H9 (cell line): ENCODE measurements around the gene NACC1. TPM values are rescaled to one million over a fixed set of nuclear protein-coding genes. Genes with fewer than 3 reads are reported as not detected.
A peak's percentile ranks its signal among the peaks of the same experiment; 100 is the strongest.

ENCODE experiments used
- DNase-seq: peaks from one replicate; pipeline ENCODE4 v3.0.0-alpha.2; 2017
- H2AFZ ChIP-seq: one replicate; pipeline ENCODE4 v1.6.1; 2013; ENCODE audit warnings: mild to moderate bottlenecking, low read length, control low read depth, moderate library complexity
- H2AK5ac ChIP-seq: 2 replicates; pipeline ENCODE4 v1.6.1; 2013; ENCODE audit warnings: low read length, control low read depth, mixed read lengths; ENCODE audit not compliant: insufficient read length
- H2BK120ac ChIP-seq: one replicate; pipeline ENCODE4 v1.6.1; 2013; ENCODE audit warnings: low read depth, mild to moderate bottlenecking, low read length, control low read depth, inconsistent platforms; ENCODE audit not compliant: poor library complexity, severe bottlenecking
- H2BK12ac ChIP-seq: 2 replicates; pipeline ENCODE4 v1.6.1; 2013; ENCODE audit warnings: low read length, control low read depth, mixed read lengths, low read depth; ENCODE audit not compliant: insufficient read length
- H2BK15ac ChIP-seq: 2 replicates; pipeline ENCODE4 v1.6.1; 2013; ENCODE audit warnings: low read depth, low read length, control low read depth
- H2BK20ac ChIP-seq: one replicate; pipeline ENCODE4 v1.6.1; 2013; ENCODE audit warnings: low read depth, mild to moderate bottlenecking, low read length, control low read depth, inconsistent platforms; ENCODE audit not compliant: poor library complexity, severe bottlenecking
- H2BK5ac ChIP-seq: 2 replicates; pipeline ENCODE4 v1.6.1; 2013; ENCODE audit warnings: low read length, control low read depth, mixed read lengths; ENCODE audit not compliant: insufficient read length
- H3K14ac ChIP-seq: 2 replicates; pipeline ENCODE4 v1.6.1; 2013; ENCODE audit warnings: low read length, control low read depth; ENCODE audit not compliant: insufficient read depth
- H3K18ac ChIP-seq: 2 replicates; pipeline ENCODE4 v1.6.1; 2013; ENCODE audit warnings: low read depth, mild to moderate bottlenecking, mixed read lengths, low read length, control low read depth; ENCODE audit not compliant: insufficient read length
- H3K23ac ChIP-seq: 2 replicates; pipeline ENCODE4 v1.6.1; 2013; ENCODE audit warnings: low read length, control low read depth, mixed read lengths, low read depth; ENCODE audit not compliant: insufficient read length
- H3K23me2 ChIP-seq: 2 replicates; pipeline ENCODE4 v1.6.1; 2013; ENCODE audit warnings: low read depth, mild to moderate bottlenecking, mixed read lengths, low read length, control low read depth; ENCODE audit not compliant: insufficient read length, poor library complexity, severe bottlenecking
- H3K27ac ChIP-seq: 2 replicates; pipeline ENCODE4 v1.5.1; 2013; ENCODE audit warnings: low read length, control low read depth, mixed read lengths, low read depth; ENCODE audit not compliant: insufficient read length
- H3K27me3 ChIP-seq: 2 replicates; pipeline ENCODE4 v1.6.1; 2013; ENCODE audit warnings: low read length, control low read depth, inconsistent platforms; ENCODE audit not compliant: insufficient read depth
- H3K4ac ChIP-seq: 2 replicates; pipeline ENCODE4 v1.6.1; 2013; ENCODE audit warnings: low read depth, mild to moderate bottlenecking, control low read depth, inconsistent platforms, low read length, moderate library complexity
- H3K4me1 ChIP-seq: 2 replicates; pipeline ENCODE4 v1.6.1; 2013; ENCODE audit warnings: low read length, control low read depth, inconsistent platforms; ENCODE audit not compliant: insufficient read depth
- H3K4me2 ChIP-seq: 2 replicates; pipeline ENCODE4 v1.6.1; 2013; ENCODE audit warnings: low read length, control low read depth, mixed read lengths; ENCODE audit not compliant: insufficient read length, insufficient read depth
- H3K56ac ChIP-seq: 2 replicates; pipeline ENCODE4 v1.6.1; 2013; ENCODE audit warnings: low read depth, mild to moderate bottlenecking, mixed read lengths, low read length, control low read depth; ENCODE audit not compliant: insufficient read length
- H3K79me1 ChIP-seq: 2 replicates; pipeline ENCODE4 v1.6.1; 2013; ENCODE audit warnings: low read depth, mild to moderate bottlenecking, moderate library complexity, low read length, control low read depth, inconsistent platforms; ENCODE audit not compliant: insufficient read depth, poor library complexity, severe bottlenecking
- H3K79me2 ChIP-seq: 2 replicates; pipeline ENCODE4 v1.6.1; 2013; ENCODE audit warnings: low read length, control low read depth, inconsistent platforms; ENCODE audit not compliant: insufficient read depth
- H3K9ac ChIP-seq: 2 replicates; pipeline ENCODE4 v1.6.1; 2013; ENCODE audit warnings: low read length, control low read depth, mixed read lengths; ENCODE audit not compliant: insufficient read length; ENCODE audit errors: extremely low read depth
- H3K9me3 ChIP-seq: one replicate; pipeline ENCODE4 v1.6.1; 2013; ENCODE audit warnings: low read depth, low read length, inconsistent platforms; ENCODE audit not compliant: control insufficient read depth
- H3T11ph ChIP-seq: one replicate; pipeline ENCODE4 v1.6.1; 2013; ENCODE audit warnings: mild to moderate bottlenecking, low read length, control low read depth, inconsistent platforms
- H4K20me1 ChIP-seq: one replicate; pipeline ENCODE4 v1.6.1; 2013; ENCODE audit not compliant: control insufficient read depth, insufficient read length, insufficient read depth
- H4K5ac ChIP-seq: 2 replicates; pipeline ENCODE4 v1.6.1; 2013; ENCODE audit warnings: low read depth, mild to moderate bottlenecking, mixed read lengths, low read length, control low read depth; ENCODE audit not compliant: insufficient read length
- H4K8ac ChIP-seq: replicated peaks from 2 replicates; pipeline ENCODE4 v1.6.1; 2013; ENCODE audit warnings: low read length, control low read depth, mixed read lengths, low read depth; ENCODE audit not compliant: insufficient read length
- H4K91ac ChIP-seq: 2 replicates; pipeline ENCODE4 v1.6.1; 2013; ENCODE audit warnings: low read depth, mild to moderate bottlenecking, moderate library complexity, mixed read lengths, low read length, control low read depth; ENCODE audit not compliant: insufficient read length
- H3K27ac Mint-ChIP-seq, 3 experiments: 2 replicates in 2 of 3; 3 replicates in 1 of 3; pipeline ENCODE4 v1.8.0; 2020 to 2021; ENCODE audit warnings: mixed read lengths in 3 of 3, mild to moderate bottlenecking in 1 of 3, moderate library complexity in 1 of 3
- H3K27me3 Mint-ChIP-seq: 2 replicates; pipeline ENCODE4 v1.8.0; 2021; ENCODE audit warnings: low read depth, mild to moderate bottlenecking, moderate library complexity, mixed read lengths
- H3K36me3 Mint-ChIP-seq, 3 experiments: 2 replicates in 2 of 3; 3 replicates in 1 of 3; pipeline ENCODE4 v1.8.0; 2020 to 2021; ENCODE audit warnings: low read depth in 3 of 3, mixed read lengths in 3 of 3; ENCODE audit not compliant: insufficient read depth in 1 of 3
- H3K4me1 Mint-ChIP-seq, 2 experiments: 2 replicates each; pipeline ENCODE4 v1.8.0; 2020; ENCODE audit warnings: mixed read lengths in 2 of 2
- H3K4me3 Mint-ChIP-seq, 2 experiments: 2 replicates in 1 of 2; 3 replicates in 1 of 2; pipeline ENCODE4 v1.8.0; 2020 to 2021; ENCODE audit warnings: mild to moderate bottlenecking in 2 of 2, mixed read lengths in 2 of 2, moderate library complexity in 1 of 2
- H3K9me3 Mint-ChIP-seq, 2 experiments: 2 replicates in 1 of 2; 3 replicates in 1 of 2; pipeline ENCODE4 v1.8.0; 2020; ENCODE audit warnings: mild to moderate bottlenecking in 2 of 2, mixed read lengths in 2 of 2, moderate library complexity in 1 of 2
- CTCF ChIP-seq: fragments of 200-600 bp; sonication (generic); conservative IDR thresholded peaks from 3 replicates; pipeline ENCODE4 v1.8.0; 2021; ENCODE audit warnings: antibody characterized with exemption, mild to moderate bottlenecking
- WGBS: extraction: QIAGEN DNeasy Blood & Tissue Kit; methylation state at CpG from one replicate; pipeline ENCODE4 v1.1.7; 2013; ENCODE audit warnings: missing lambda C conversion rate, low lambda C conversion rate, mixed read lengths; ENCODE audit not compliant: insufficient read length; ENCODE audit errors: extremely low coverage; 5-methylcytosine and 5-hydroxymethylcytosine counted together
- total RNA-seq: library from RNA; stranded (reverse); gene quantifications from 2 replicates; pipeline ENCODE4 v1.2.1, GENCODE V29; 2021

NACC1 gene
- total RNA-seq, 1 experiment from 2014 or later: 198 TPM

DNA sequence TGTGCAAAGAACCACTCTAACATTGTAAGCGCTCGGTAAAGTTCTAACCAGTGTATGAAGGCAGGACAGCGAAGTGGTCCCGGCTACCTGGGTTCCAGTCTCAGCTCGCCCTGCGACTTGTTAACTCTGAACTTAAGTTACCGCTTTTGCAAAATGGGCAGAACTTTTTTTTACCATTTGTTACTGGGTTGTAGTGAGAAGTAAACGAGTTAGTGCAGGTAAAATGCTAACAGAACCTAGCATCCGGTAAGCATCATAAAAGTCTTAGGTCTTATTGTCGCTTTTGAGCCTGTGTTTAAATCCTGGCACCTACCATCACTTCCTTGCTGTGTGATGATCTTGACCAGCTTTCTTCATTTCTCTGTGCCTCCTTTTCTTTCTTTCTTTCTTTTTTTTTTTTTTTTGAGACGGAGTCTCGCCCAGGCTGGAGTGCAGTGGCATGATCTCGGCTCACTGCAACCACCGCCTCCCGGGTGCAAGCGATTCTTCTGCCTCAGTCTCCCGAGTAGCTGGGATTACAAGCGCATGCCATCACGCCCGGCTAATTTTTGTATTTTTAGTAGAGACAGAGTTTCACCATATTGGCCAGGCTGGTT, 790 bp upstream of the NACC1 start:
- Histone ChIP-seq H3K4me1 (peaks cover 11% of the 10 kb centered on the region; the same call in 1 of the 2 replicates), H3K23me2 (peaks cover 11% of the 10 kb centered on the region), H3K23ac (no peak overlapping the region), H3K18ac (no peak overlapping the region), H2BK20ac (no peak overlapping the region), H3K56ac (no peak overlapping the region), H3K4me2 (peak overlapping the region; percentile 66), H2BK15ac (no peak overlapping the region), H2BK120ac (no peak overlapping the region), H2BK5ac (no peak overlapping the region), H3K79me1 (no peaks in the 10 kb centered on the region), H2BK12ac (no peak overlapping the region), H3T11ph (no peak overlapping the region), H4K91ac (no peak overlapping the region), H2AFZ (no peak overlapping the region), H4K5ac (no peak overlapping the region), H3K79me2 (peaks cover 44% of the 10 kb centered on the region), H3K9ac (peak overlapping the region; percentile 37), H3K27me3 (no peaks in the 10 kb centered on the region), H3K27ac (no peak overlapping the region), H3K9me3 (no peaks in the 10 kb centered on the region), H3K4ac (no peak overlapping the region), H3K14ac (no peak overlapping the region), H4K8ac (no peak overlapping the region), H4K20me1 (no peaks in the 10 kb centered on the region), H2AK5ac (no peak overlapping the region)
- Mint-ChIP-seq H3K9me3 (peaks cover 0 to 1% of the 10 kb centered on the region in 2 experiments; a peak in 2 of 5 replicates), H3K27me3 (no peaks in the 10 kb centered on the region), H3K4me1 (peaks cover 41 to 46% of the 10 kb centered on the region in 2 experiments), H3K4me3 (peak overlapping the region; percentile 98 to 100), H3K27ac (peak overlapping the region; percentile 55 to 99 (median 99); a peak in 5 of 7 replicates), H3K36me3 (peaks cover 9 to 54% (median 48%) of the 10 kb centered on the region in 3 experiments; a peak in 6 of 7 replicates)
- no peak for DNase-seq
- WGBS: no CpG with 5 or more reads among the region's 20 CpGs
- no peak for TF ChIP-seq CTCF
